HG03378 (cell line): ENCODE measurements around the gene MRGPRE.

Experiments
- ATAC-seq: cut with Tn5 transposase; IDR thresholded peaks from one replicate; pipeline ENCODE4 v1.9.1; 2021; ENCODE audit warnings: mild to moderate bottlenecking, moderate library complexity; ENCODE audit not compliant: unreplicated experiment

The MRGPRE gene

GRCh38 chr11:3216027-3216525 is 16.1 kb downstream of the MRGPRE start:
- no peak for ATAC-seq

GRCh38 chr11:3215346-3216026 is 16.7 kb downstream of the MRGPRE start:
- ATAC-seq = no peak

- no peak for ATAC-seq
These were observed 17.9 kb downstream of the MRGPRE start for GRCh38 chr11:3214420-3214699.

- no peak for ATAC-seq
These were observed 18.4 kb downstream of the MRGPRE start for GRCh38 chr11:3213659-3214419.

GRCh38 chr11:3208272-3208671 is 23.9 kb downstream of the MRGPRE start:
- ATAC-seq = no peak

GRCh38 chr11:3207526-3208189 is 24.6 kb downstream of the MRGPRE start:
- no peak for ATAC-seq

- no peak for ATAC-seq
These were observed 25.4 kb downstream of the MRGPRE start for GRCh38 chr11:3206922-3207204.

- ATAC-seq = no peak
These were observed 25.9 kb downstream of the MRGPRE start for GRCh38 chr11:3206156-3206921.

GRCh38 chr11:3205261-3206155 is 26.7 kb downstream of the MRGPRE start:
- no peak for ATAC-seq

- ATAC-seq = no peak
These were observed 27.8 kb downstream of the MRGPRE start for GRCh38 chr11:3204141-3205015.

GRCh38 chr11:3203221-3204043 is 28.8 kb downstream of the MRGPRE start:
- ATAC-seq = no peak

GRCh38 chr11:3202759-3203158 is 29.5 kb downstream of the MRGPRE start:
- ATAC-seq = no peak

GRCh38 chr11:3202305-3202704 is 29.9 kb downstream of the MRGPRE start:
- no peak for ATAC-seq

GRCh38 chr11:3201677-3202181 is 30.5 kb downstream of the MRGPRE start:
- no peak for ATAC-seq

- no peak for ATAC-seq
These were observed 31.1 kb downstream of the MRGPRE start for GRCh38 chr11:3201112-3201581.

GRCh38 chr11:3200388-3201111 is 31.7 kb downstream of the MRGPRE start:
- no peak for ATAC-seq

- ATAC-seq = no peak
These were observed 32.5 kb downstream of the MRGPRE start for GRCh38 chr11:3199537-3200295.
